ENCODE measurements around the gene AKAIN1.

GRCh38 chr18:5137261-5137660, 59.8 kb downstream of the AKAIN1 start:
- no peak for TF ChIP-seq EP300 (conservative IDR thresholded peaks at IDR 0.05; ENCODE audit: poor library complexity, severe bottlenecking)
- TF ChIP-seq EZH2 (IDR thresholded peaks at IDR 0.05; ENCODE audit: borderline replicate concordance, insufficient read depth, low read length, poor library complexity, severe bottlenecking) = no peak
- TF ChIP-seq CTCF (IDR thresholded peaks at IDR 0.05; ENCODE audit: poor library complexity, severe bottlenecking) = no peak
- no peak for TF ChIP-seq RAD21 (conservative IDR thresholded peaks at IDR 0.05)
